Measurements from ENCODE around the gene PCDHGA7. TPM values are rescaled to one million over a fixed set of nuclear protein-coding genes. Genes with fewer than 3 reads are reported as not detected.
"Not testable (repeated sequence)": the region's sequence is repeated elsewhere in the genome, so short reads cannot be mapped to it uniquely, and the experiment has no call there.

The PCDHGA7 gene
- total RNA-seq, 4 donors from 2014 or later: 0.35 to 2.5 (median 0.95) TPM

DNA sequence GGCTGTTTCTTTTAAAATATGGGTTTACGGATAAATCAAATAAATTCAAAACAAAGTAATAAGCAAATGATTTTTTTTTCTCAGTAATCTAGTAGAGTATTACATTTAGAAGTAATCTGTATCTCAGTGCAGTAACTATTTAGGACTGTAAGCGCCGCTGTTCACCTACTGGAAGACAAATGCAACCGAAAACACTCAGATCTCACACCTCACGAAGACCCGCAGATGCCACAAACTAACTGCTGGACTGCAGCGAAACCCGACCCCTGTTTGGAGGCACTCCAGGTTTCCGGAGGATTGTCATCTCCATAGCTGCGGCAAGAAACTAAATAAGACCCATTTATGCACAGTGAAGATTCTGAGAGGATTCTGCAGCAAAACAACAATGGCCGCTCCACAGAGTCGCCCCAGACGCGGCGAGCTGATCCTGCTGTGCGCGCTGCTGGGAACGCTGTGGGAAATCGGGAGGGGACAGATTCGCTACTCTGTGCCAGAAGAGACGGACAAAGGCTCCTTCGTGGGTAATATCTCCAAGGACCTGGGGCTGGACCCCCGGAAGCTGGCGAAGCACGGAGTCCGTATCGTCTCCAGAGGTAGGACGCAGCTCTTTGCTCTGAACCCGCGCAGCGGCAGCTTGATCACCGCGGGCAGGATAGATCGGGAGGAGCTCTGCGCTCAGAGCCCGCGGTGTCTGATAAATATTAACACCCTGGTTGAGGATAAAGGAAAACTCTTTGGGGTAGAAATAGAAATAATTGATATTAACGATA is 10.1 kb downstream of the PCDHGA7 start, which contains the start of gene PCDHGA8:
Gene PCDHGA8 (plus strand): TSS at position 205 of the 770 bp plus-strand sequence. CDS start 181 bp downstream, at position 386.
- Histone ChIP-seq H3K9me3 (peaks cover 0 to 62% (median 15%) of the 10 kb centered on the region in 4 donors), H3K4me3 (no peak within 1 kb of the TSS), H3K27ac (no peak within 1 kb of the TSS), H3K4me1 (no peaks in the 10 kb centered on the region), H3K27me3 (no peaks in the 10 kb centered on the region), H3K36me3 (no peaks in the 10 kb centered on the region)
- TF ChIP-seq, protein P1, sequence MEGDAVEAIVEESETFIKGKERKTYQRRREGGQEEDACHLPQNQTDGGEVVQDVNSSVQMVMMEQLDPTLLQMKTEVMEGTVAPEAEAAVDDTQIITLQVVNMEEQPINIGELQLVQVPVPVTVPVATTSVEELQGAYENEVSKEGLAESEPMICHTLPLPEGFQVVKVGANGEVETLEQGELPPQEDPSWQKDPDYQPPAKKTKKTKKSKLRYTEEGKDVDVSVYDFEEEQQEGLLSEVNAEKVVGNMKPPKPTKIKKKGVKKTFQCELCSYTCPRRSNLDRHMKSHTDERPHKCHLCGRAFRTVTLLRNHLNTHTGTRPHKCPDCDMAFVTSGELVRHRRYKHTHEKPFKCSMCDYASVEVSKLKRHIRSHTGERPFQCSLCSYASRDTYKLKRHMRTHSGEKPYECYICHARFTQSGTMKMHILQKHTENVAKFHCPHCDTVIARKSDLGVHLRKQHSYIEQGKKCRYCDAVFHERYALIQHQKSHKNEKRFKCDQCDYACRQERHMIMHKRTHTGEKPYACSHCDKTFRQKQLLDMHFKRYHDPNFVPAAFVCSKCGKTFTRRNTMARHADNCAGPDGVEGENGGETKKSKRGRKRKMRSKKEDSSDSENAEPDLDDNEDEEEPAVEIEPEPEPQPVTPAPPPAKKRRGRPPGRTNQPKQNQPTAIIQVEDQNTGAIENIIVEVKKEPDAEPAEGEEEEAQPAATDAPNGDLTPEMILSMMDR (IDR thresholded peaks at IDR 0.05): no peak
- no peak for TF ChIP-seq POLR2A (IDR thresholded peaks at IDR 0.05)
- DNase-seq: no peak

DNA sequence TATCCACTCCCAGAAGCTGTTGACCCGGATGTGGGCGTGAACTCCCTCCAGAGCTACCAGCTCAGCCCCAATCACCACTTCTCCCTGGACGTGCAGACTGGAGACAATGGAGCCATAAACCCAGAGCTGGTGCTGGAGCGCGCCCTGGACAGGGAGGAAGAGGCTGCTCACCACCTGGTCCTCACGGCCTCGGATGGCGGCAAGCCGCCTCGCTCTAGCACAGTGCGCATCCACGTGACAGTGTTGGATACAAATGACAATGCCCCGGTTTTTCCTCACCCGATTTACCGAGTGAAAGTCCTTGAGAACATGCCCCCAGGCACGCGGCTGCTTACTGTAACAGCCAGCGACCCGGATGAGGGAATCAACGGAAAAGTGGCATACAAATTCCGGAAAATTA is 10.7 kb downstream of the PCDHGA7 start:
- no peak for TF ChIP-seq POLR2A (IDR thresholded peaks at IDR 0.05)
- TF ChIP-seq, protein P1 (IDR thresholded peaks at IDR 0.05): no peak
- Histone ChIP-seq H3K27ac (no peak overlapping the region), H3K4me1 (no peaks in the 10 kb centered on the region), H3K4me3 (no peak overlapping the region), H3K27me3 (no peaks in the 10 kb centered on the region), H3K9me3 (peaks cover 0 to 60% (median 15%) of the 10 kb centered on the region in 4 donors), H3K36me3 (no peaks in the 10 kb centered on the region)
- DNase-seq: no peak

DNA sequence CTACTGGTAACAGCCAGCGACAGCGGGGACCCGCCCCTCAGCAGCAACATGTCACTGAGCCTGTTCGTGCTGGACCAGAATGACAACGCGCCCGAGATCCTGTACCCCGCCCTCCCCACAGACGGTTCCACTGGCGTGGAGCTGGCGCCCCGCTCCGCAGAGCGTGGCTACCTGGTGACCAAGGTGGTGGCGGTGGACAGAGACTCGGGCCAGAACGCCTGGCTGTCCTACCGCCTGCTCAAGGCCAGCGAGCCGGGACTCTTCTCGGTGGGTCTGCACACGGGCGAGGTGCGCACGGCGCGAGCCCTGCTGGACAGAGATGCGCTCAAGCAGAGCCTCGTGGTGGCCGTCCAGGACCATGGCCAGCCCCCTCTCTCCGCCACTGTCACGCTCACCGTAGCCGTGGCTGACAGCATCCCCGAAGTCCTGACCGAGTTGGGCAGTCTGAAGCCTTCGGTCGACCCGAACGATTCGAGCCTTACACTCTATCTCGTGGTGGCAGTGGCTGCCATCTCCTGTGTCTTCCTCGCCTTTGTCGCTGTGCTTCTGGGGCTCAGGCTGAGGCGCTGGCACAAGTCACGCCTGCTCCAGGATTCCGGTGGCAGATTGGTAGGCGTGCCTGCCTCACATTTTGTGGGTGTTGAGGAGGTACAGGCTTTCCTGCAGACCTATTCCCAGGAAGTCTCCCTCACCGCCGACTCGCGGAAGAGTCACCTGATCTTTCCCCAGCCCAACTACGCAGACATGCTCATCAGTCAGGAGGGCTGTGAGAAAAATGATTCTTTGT is 12.1 kb downstream of the PCDHGA7 start:
- not testable (repeated sequence) for H3K4me1 ChIP-seq, H3K27ac ChIP-seq, H3K4me3 ChIP-seq, H3K36me3 ChIP-seq, H3K27me3 ChIP-seq, DNase-seq
- peaks cover 0 to 60% (median 17%) of the 10 kb centered on the region in 4 donors for H3K9me3 ChIP-seq

DNA sequence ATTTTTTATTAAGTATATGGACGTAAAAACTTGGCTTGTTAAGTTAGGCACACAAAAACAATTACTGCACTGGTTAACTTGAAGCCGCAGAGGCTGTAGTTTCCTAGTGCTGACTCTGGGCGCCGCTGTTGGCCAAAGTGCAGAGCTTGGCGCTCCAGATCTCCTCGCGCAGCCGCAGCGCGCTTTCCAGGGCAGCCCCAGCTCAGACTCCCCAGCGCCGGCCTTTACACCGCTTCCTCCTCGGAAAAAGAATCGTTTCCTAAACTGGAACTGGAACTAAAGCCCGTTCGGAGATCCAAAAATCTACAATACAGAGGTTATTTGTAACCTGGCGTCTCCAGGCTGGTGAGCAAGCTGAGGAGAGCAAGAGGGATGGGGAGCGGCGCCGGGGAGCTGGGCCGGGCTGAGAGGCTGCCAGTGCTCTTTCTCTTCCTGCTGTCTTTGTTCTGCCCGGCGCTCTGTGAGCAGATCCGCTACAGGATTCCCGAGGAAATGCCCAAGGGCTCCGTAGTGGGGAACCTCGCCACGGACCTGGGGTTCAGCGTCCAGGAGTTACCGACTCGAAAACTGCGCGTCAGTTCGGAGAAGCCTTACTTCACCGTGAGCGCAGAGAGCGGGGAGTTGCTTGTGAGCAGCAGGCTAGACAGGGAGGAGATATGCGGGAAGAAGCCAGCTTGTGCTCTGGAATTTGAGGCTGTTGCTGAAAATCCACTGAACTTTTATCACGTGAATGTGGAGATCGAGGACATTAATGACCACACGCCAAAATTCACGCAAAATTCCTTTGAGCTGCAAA is 15.4 kb downstream of the PCDHGA7 start, which contains the start of gene PCDHGB5:
Gene PCDHGB5 (plus strand): TSS at position 192 of the 796 bp plus-strand sequence. CDS start 181 bp downstream, at position 373.
- H3K27ac ChIP-seq: not testable (repeated sequence)
- TF ChIP-seq, protein P1 (IDR thresholded peaks at IDR 0.05): peak in 4 of 6 experiments; percentile 25 to 46 (median 34)

DNA sequence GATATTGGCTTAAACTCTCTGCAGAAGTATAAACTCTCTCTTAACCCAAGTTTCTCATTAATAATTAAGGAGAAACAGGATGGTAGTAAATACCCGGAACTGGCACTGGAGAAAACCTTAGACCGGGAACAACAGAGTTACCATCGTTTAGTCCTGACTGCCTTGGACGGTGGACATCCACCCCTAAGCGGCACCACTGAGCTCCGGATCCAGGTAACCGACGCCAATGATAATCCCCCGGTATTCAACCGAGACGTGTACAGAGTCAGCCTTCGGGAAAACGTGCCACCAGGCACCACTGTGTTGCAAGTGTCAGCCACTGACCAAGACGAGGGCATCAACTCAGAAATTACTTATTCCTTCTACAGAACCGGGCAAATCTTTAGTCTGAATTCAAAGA is 16.1 kb downstream of the PCDHGA7 start:
- no peak overlapping the region for H3K4me3 ChIP-seq
- H3K27ac ChIP-seq: no peak overlapping the region
- no peaks in the 10 kb centered on the region for H3K4me1 ChIP-seq
- peaks cover 0 to 59% (median 20%) of the 10 kb centered on the region in 4 donors for H3K9me3 ChIP-seq
- H3K27me3 ChIP-seq: no peaks in the 10 kb centered on the region
- DNase-seq: no peak
- no peak for TF ChIP-seq POLR2A (IDR thresholded peaks at IDR 0.05)
- TF ChIP-seq, protein P1 (IDR thresholded peaks at IDR 0.05): no peak
- no peaks in the 10 kb centered on the region for H3K36me3 ChIP-seq

More for the DNA sequence above, 15.4 kb downstream of the PCDHGA7 start, which contains the start of gene PCDHGB5:
- Histone ChIP-seq H3K9me3 (peaks cover 0 to 59% (median 19%) of the 10 kb centered on the region in 4 donors), H3K4me3 (peak within 1 kb of the TSS in 3 of 4 donors; percentile 20 to 46 (median 28))
- H3K36me3 ChIP-seq, DNase-seq, H3K4me1 ChIP-seq, H3K27me3 ChIP-seq: not testable (repeated sequence)

Data from Peyer's patch (tissue), 4 donors.